ENCODE measurements around the gene CRTAP. TPM values are rescaled to one million over a fixed set of nuclear protein-coding genes. Genes with fewer than 3 reads are reported as not detected.

The CRTAP gene
- total and polyA plus RNA-seq, 10 donors = 37.9 to 156 (median 96.5) TPM

GRCh38 chr3:33152363-33153360 lies 38.8 kb downstream of the CRTAP start:
- intact Hi-C loops (cut with DNase I; ENCODE audit: low total_unique reads) = no loop called here
- Histone ChIP-seq H3K36me3 (no peaks in the 10 kb centered on the region), H3K4me1 (peaks cover 0 to 10% (median 2%) of the 10 kb centered on the region in 6 donors), H3K4me3 (no peak overlapping the region), H3K27me3 (replicated peaks in 1 of 7) (no peaks in the 10 kb centered on the region), H3K9me3 (no peaks in the 10 kb centered on the region), H3K27ac (no peak overlapping the region)
- no peak for DNase-seq
- 90 to 96% (median 94%) methylated on average over 17 to 19 of the region's 19 CpGs for WGBS, 5 donors
- TF ChIP-seq POLR2AphosphoS5 (IDR thresholded peaks at IDR 0.05) = peak in 1 of 3 donors; percentile 16
- TF ChIP-seq, protein P1, sequence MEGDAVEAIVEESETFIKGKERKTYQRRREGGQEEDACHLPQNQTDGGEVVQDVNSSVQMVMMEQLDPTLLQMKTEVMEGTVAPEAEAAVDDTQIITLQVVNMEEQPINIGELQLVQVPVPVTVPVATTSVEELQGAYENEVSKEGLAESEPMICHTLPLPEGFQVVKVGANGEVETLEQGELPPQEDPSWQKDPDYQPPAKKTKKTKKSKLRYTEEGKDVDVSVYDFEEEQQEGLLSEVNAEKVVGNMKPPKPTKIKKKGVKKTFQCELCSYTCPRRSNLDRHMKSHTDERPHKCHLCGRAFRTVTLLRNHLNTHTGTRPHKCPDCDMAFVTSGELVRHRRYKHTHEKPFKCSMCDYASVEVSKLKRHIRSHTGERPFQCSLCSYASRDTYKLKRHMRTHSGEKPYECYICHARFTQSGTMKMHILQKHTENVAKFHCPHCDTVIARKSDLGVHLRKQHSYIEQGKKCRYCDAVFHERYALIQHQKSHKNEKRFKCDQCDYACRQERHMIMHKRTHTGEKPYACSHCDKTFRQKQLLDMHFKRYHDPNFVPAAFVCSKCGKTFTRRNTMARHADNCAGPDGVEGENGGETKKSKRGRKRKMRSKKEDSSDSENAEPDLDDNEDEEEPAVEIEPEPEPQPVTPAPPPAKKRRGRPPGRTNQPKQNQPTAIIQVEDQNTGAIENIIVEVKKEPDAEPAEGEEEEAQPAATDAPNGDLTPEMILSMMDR (IDR thresholded peaks at IDR 0.05 in 8 of 11, conservative IDR thresholded peaks at IDR 0.05 in 3 of 11) = no peak

- no peak for DNase-seq
- no peaks in the 10 kb centered on the region for H3K27me3 ChIP-seq (replicated peaks in 1 of 7)
- peaks cover 0 to 10% (median 2%) of the 10 kb centered on the region in 6 donors for H3K4me1 ChIP-seq
- H3K36me3 ChIP-seq = no peaks in the 10 kb centered on the region
- no peaks in the 10 kb centered on the region for H3K9me3 ChIP-seq
- no peak overlapping the region for H3K4me3 ChIP-seq
- H3K27ac ChIP-seq = no peak overlapping the region
- intact Hi-C loops (cut with DNase I; ENCODE audit: low total_unique reads) = no loop called here
- TF ChIP-seq, protein P1 (IDR thresholded peaks at IDR 0.05 in 8 of 11, conservative IDR thresholded peaks at IDR 0.05 in 3 of 11) = no peak
- TF ChIP-seq POLR2AphosphoS5 (IDR thresholded peaks at IDR 0.05) (no peak), POLR2A (IDR thresholded peaks at IDR 0.05) (no peak)
- 90 to 96% (median 92%) methylated on average over 4 of the region's 4 CpGs for WGBS, 5 donors
These were observed 40.0 kb downstream of the CRTAP start for GRCh38 chr3:33153782-33154181.

DNA sequence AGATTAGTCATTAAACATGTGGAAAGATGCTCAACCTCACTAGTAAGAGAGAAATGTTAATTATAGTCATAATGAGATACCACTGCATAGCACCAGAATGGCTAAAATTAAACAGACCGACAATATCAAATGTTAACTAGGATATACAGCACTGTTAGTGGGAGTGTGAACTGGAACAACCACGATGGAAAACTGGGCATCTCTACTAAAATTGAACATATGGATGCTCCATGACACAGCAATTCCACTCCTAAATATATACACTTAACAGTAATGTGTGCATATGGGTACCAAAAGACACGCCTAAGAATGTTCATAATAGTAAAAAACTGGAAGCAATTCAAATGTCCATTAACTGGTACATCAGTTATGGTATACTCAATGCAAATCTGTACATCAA lies 41.5 kb downstream of the CRTAP start:
- no peak overlapping the region for H3K27ac ChIP-seq
- H3K36me3 ChIP-seq = no peaks in the 10 kb centered on the region
- no peak for TF ChIP-seq POLR2A (IDR thresholded peaks at IDR 0.05)
- TF ChIP-seq POLR2AphosphoS5 (IDR thresholded peaks at IDR 0.05) = no peak
- TF ChIP-seq, protein P1 (IDR thresholded peaks at IDR 0.05 in 8 of 11, conservative IDR thresholded peaks at IDR 0.05 in 3 of 11) = no peak
- no peaks in the 10 kb centered on the region for H3K9me3 ChIP-seq
- WGBS, 5 donors = 74 to 89% (median 80%) methylated on average over 3 of the region's 3 CpGs
- no peaks in the 10 kb centered on the region for H3K27me3 ChIP-seq (replicated peaks in 1 of 7)
- no peaks in the 10 kb centered on the region for H3K4me1 ChIP-seq
- no peak overlapping the region for H3K4me3 ChIP-seq
- intact Hi-C loops (cut with DNase I; ENCODE audit: low total_unique reads) = no loop called here
- no peak for DNase-seq

DNA sequence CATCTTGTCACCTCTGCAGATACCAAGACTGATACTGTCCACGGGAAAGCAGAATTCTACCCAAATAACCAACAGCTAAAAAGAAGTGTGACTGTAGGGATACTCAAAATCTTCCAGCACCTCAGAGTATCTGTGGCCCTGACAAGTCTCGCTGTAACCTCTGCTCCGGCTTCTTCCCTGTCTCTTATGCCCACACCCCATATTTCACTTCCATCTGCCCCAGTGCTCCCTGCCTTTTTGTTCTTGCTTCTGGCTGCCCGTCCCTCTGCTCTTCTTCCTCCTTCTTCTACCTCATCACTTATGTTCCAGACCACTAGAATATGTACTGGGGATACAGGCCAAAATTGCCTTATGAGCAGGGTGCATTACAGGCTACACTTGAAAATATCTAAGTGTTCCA lies 45.4 kb downstream of the CRTAP start:
- peaks cover 0 to 5% (median 0%) of the 10 kb centered on the region in 6 donors for H3K4me1 ChIP-seq

More for the DNA sequence above, 45.4 kb downstream of the CRTAP start:
- H3K4me3 ChIP-seq = no peak overlapping the region
- H3K27ac ChIP-seq = no peak overlapping the region
- TF ChIP-seq POLR2AphosphoS5 (IDR thresholded peaks at IDR 0.05) (no peak), POLR2A (IDR thresholded peaks at IDR 0.05) (no peak)
- TF ChIP-seq, protein P1 (IDR thresholded peaks at IDR 0.05 in 8 of 11, conservative IDR thresholded peaks at IDR 0.05 in 3 of 11) = no peak
- no peaks in the 10 kb centered on the region for H3K36me3 ChIP-seq
- no peaks in the 10 kb centered on the region for H3K9me3 ChIP-seq
- no peak for DNase-seq
- 82 to 93% (median 85%) methylated on average over 4 of the region's 4 CpGs for WGBS, 5 donors
- intact Hi-C loops (cut with DNase I; ENCODE audit: low total_unique reads) = no loop called here
- no peaks in the 10 kb centered on the region for H3K27me3 ChIP-seq (replicated peaks in 1 of 7)
